Fibroblast of peridontal ligament (primary cell): ENCODE results near the gene SLC5A5.

ENCODE experiments used
- DNase-seq: peaks from one replicate; pipeline ENCODE4 v3.0.0-alpha.2; 2010; ENCODE audit errors: extremely low read depth

The SLC5A5 gene

GRCh38 chr19:17871878-17872250, at the start of gene SLC5A5:
TSS of gene SLC5A5 (plus strand) at chr19:17871945. CDS start at chr19:17872320, 375 bp downstream.
- DNase-seq: no peak

- DNase-seq: no peak
Measured at GRCh38 chr19:17824339-17824738, 47.4 kb upstream of the SLC5A5 start.

- DNase-seq: no peak
Measured at GRCh38 chr19:17826508-17827056, 45.2 kb upstream of the SLC5A5 start.

GRCh38 chr19:17829855-17830566, 41.7 kb upstream of the SLC5A5 start:
- no peak for DNase-seq

- no peak for DNase-seq
Measured at GRCh38 chr19:17830567-17831418, 41.0 kb upstream of the SLC5A5 start.

GRCh38 chr19:17831419-17831888, 40.3 kb upstream of the SLC5A5 start:
- no peak for DNase-seq

GRCh38 chr19:17832443-17833208, 39.1 kb upstream of the SLC5A5 start:
- no peak for DNase-seq

- DNase-seq: no peak
Measured at GRCh38 chr19:17834350-17835181, 37.2 kb upstream of the SLC5A5 start.

- DNase-seq: no peak
Measured at GRCh38 chr19:17835182-17836006, 36.4 kb upstream of the SLC5A5 start.

- no peak for DNase-seq
Measured at GRCh38 chr19:17836530-17836929, 35.2 kb upstream of the SLC5A5 start.

GRCh38 chr19:17837972-17838371, 33.8 kb upstream of the SLC5A5 start:
- no peak for DNase-seq

- no peak for DNase-seq
Measured at GRCh38 chr19:17840019-17840418, 31.7 kb upstream of the SLC5A5 start.

GRCh38 chr19:17841371-17841809, 30.4 kb upstream of the SLC5A5 start:
- no peak for DNase-seq

- DNase-seq: peak; percentile 54
Measured at GRCh38 chr19:17841810-17842662, 29.7 kb upstream of the SLC5A5 start.

- no peak for DNase-seq
Measured at GRCh38 chr19:17842663-17843291, 29.0 kb upstream of the SLC5A5 start.

GRCh38 chr19:17843292-17843827, 28.4 kb upstream of the SLC5A5 start:
- DNase-seq: no peak

GRCh38 chr19:17843908-17844490, 27.7 kb upstream of the SLC5A5 start:
- no peak for DNase-seq

GRCh38 chr19:17846146-17846545, 25.6 kb upstream of the SLC5A5 start:
- no peak for DNase-seq
